Choroid plexus epithelial cell (primary cell): Measurements from ENCODE around the gene ADAR.
A peak's percentile ranks its signal among the peaks of the same experiment; 100 is the strongest.

Experiments used
- DNase-seq: peaks from one replicate; pipeline ENCODE4 v3.0.0-alpha.2; 2010; ENCODE audit warnings: low read depth
- H3K4me3 ChIP-seq: 2 replicates; pipeline ENCODE4 v1.5.1; 2011; ENCODE audit warnings: low read depth, mild to moderate bottlenecking, control low read depth, low read length, moderate library complexity
- TF ChIP-seq, protein P1 (sequence below): conservative IDR thresholded peaks from 2 replicates; pipeline ENCODE4 v1.5.1; 2011; ENCODE audit warnings: low read depth, mild to moderate bottlenecking, control low read depth, inconsistent platforms, low read length, moderate library complexity

The ADAR gene

GRCh38 chr1:154635171-154635570 lies 27.2 kb upstream of the ADAR start:
- no peak overlapping the region for H3K4me3 ChIP-seq
- DNase-seq = no peak
- TF ChIP-seq, protein P1, sequence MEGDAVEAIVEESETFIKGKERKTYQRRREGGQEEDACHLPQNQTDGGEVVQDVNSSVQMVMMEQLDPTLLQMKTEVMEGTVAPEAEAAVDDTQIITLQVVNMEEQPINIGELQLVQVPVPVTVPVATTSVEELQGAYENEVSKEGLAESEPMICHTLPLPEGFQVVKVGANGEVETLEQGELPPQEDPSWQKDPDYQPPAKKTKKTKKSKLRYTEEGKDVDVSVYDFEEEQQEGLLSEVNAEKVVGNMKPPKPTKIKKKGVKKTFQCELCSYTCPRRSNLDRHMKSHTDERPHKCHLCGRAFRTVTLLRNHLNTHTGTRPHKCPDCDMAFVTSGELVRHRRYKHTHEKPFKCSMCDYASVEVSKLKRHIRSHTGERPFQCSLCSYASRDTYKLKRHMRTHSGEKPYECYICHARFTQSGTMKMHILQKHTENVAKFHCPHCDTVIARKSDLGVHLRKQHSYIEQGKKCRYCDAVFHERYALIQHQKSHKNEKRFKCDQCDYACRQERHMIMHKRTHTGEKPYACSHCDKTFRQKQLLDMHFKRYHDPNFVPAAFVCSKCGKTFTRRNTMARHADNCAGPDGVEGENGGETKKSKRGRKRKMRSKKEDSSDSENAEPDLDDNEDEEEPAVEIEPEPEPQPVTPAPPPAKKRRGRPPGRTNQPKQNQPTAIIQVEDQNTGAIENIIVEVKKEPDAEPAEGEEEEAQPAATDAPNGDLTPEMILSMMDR = no peak

GRCh38 chr1:154629675-154630073 lies 21.7 kb upstream of the ADAR start:
- H3K4me3 ChIP-seq = no peak overlapping the region
- TF ChIP-seq, protein P1 = no peak
- DNase-seq = no peak

DNA sequence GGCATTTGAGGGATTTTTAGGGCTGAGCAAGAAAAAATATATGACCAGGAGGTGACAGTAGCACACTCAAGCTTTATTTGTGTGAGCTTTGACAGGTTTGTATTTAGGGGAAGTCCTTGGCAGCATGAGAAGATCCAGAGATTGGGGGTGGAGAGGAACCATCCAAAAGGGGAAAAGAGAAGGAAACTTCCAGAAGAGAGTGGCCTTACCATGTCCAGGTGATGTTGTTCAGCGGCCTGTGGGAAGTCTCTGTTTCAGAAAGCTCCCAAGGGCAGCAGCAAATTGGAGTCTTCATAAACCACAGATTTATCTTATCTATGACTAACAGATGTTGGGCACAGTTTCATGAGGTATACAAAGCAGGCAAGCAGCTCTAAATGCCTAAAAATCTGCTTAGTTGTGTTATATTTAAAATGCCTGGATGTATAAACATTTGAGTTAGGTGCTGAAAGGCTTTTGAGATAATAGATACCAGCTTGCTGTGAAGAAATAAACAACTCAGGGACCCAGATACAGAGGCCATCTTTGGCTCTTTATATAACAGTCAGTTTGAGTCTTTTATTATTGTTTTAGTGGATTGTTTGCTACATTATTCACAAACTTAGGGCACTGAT lies 21.2 kb upstream of the ADAR start:
- no peak overlapping the region for H3K4me3 ChIP-seq
- TF ChIP-seq, protein P1 = no peak
- peak; percentile 10 for DNase-seq

GRCh38 chr1:154628121-154628405 lies 20.1 kb upstream of the ADAR start:
- no peak for DNase-seq
- H3K4me3 ChIP-seq = peak overlapping the region; percentile 95
- TF ChIP-seq, protein P1 = no peak

GRCh38 chr1:154627257-154628120 lies 19.5 kb upstream of the ADAR start:
- TF ChIP-seq, protein P1 = no peak
- peak overlapping the region; percentile 95 for H3K4me3 ChIP-seq

GRCh38 chr1:154626456-154627256 lies 18.7 kb upstream of the ADAR start:
- DNase-seq = peak; percentile 36
- TF ChIP-seq, protein P1 = no peak
- H3K4me3 ChIP-seq = peak overlapping the region; percentile 95

More at GRCh38 chr1:154627257-154628120, 19.5 kb upstream of the ADAR start:
- DNase-seq = peak; percentile 88
